HTR-8/SVneo (cell line): ENCODE data around the gene CERS5.

Experiments used
- DNase-seq: peaks from one replicate; pipeline ENCODE4 v3.0.0; 2011; ENCODE audit warnings: low spot score, mixed read lengths; ENCODE audit not compliant: insufficient read length
- FAIRE-seq: peaks from 2 replicates; lab custom pipeline; 2011; peaks lifted over from hg19 to GRCh38; lab: Jason Lieb, UNC

CERS5 gene

DNA sequence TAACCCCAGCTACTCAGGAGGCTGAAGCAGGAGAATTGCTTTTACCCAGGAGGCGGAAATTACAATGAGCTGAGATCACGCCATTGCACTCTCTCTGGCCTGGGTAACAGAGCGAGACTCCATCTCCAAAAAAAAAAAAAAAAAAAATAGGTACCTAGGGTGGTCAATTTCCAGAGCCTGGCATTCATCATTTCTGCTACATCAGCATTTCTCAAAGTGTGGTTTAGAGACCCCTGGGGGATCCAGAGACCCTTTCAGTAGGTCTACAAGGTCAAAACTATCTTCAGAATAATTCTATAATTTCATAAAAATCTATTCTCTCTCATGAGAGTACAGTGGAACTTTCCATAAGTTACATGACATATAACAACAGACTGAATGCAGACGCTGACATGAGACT is 19.9 kb downstream of the CERS5 start:
- DNase-seq (no peak), FAIRE-seq (no peak)

DNA sequence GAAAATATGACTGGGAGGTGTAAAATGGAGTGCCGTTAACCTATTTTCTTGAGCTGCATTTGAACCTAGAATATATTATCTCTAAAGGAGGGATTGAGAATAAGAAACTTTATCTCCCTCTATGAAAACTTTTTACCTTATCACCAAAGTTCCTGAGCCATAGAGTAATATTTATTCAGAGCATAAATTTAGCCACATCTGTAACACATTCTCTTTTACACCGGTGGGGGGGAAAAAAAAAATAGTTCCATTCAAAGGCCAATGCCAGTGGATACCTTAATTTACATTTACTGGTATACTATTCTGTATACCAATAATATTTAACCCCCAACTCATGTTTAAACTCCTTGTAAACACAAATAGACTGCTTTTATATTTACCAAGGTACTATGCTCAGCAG is 21.7 kb downstream of the CERS5 start:
- no peak for DNase-seq
- no peak for FAIRE-seq

DNA sequence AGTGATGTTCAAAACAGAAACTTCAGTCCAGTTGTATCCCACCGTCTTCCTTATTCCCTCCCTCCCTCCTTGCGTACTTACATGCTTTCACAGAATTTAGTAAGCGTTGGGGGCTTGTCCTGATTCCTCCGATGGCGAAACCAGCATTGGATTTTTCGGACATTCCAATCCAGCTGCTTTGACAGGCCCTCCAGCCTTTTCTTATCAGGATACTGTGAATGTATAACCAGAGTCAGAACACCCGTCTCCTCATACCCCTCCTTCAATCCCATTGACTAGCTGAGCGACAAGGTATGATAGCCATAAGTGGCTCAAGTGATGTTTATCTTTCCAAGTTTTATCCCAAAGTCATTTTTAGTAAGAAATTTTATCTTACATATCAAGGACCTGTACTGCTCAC is 24.2 kb downstream of the CERS5 start:
- DNase-seq (no peak), FAIRE-seq (no peak)

DNA sequence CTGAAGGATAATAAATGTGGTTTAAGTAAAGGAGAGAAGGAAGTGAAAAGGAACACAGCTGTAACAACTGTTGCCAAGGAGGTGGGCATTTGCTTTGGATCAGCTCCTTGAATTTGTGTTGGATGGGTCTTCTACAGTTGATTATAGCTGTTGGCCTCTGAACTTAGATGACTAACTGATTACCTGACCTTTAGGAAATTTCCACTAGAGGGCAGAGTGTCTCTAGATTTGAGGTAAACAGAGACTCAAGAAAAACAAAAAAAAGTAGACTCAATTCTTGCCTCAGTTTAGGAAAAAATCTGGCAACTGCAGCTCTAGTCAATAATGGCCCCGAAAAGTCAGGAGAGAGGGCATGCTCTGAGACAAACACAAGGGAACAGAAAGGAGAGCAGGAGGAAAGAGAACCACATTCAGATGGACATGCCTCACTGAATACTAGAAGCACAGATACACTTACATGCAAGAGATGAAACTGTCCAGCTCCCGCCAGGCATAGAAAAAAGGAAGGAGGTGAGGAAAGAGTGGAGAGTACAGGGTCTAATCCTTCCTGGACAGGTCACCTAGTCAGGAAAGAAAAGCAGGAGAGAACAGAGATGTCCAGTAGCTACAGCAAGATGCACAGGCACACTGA is 34.5 kb downstream of the CERS5 start:
- FAIRE-seq (no peak), DNase-seq (peak; percentile 25)

DNA sequence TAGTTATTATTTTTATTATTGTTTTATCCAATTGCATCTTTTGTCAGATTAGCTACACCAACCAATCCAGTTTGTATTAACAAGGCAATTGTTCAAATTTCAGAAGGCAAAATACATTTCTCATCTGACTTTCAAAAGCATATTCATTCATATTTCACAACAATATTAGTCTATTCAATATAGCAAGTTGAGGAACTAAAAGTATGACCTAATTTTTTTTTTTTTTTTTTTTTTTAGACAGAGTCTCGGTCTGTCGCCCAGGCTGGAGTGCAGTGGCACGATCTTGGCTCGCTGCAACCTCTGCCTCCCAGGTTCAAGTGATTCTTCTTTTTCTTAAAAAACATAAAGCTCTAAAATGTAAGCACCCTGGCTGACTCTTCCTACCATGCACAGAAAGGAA is 37.9 kb downstream of the CERS5 start:
- FAIRE-seq, result no peak
- no peak for DNase-seq

DNA sequence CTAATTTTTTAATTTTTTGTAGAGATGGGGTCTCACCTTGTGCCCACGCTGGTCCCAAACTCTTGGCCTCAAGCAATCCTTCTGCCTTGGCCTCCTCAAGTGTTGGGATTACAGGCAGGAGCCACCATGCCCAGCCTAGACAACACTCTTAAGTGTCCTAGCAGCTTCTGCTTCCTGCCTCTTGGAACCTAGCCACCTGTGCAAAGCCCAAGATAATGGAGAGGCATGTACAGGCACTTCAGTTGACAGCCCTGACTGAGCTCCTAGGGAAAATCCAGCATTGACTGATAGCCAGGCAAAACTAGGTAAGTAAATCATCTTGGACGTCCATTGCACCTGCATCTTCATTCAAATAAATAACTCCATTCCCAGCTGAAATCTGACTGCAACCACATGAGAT is 39.6 kb downstream of the CERS5 start:
- FAIRE-seq (no peak), DNase-seq (no peak)

DNA sequence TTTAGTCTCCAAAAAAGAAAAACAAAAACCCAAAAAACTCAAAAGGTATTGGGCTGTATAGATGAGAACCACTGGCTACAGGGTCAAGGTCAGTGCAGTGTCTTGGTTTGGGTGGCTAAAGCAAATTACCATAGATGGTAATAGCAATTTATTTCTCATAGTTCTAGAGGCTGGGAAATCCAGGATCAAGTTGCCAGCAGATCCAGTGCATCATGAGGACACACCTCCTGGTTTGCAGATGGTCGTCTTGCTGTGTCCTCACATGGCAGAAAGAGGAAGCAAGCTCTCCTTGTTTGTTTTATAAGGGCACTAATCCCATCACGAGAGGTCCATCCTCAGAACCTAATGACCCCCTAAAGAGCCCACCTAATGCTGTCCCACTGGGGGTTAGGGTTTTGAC is 44.0 kb downstream of the CERS5 start:
- DNase-seq (no peak), FAIRE-seq (no peak)

DNA sequence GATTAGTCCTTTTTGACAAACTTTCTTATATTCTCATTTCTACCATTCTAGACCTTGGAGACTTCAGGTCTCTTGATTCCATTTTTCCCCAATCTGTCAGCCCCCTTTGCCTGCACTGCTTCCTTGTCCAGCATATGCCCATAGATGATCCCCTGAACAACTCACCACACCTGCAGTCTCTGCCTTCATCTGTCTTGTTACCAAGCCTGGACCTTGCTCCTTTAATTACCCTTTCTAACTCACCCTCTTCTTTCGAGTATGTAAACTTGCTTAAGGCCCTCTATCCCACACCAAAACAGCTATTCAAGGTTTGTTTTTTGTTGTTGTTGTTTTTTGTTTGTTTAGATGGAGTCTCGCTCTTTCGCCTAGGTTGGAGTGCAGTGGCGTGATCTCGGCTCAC is 45.5 kb downstream of the CERS5 start:
- DNase-seq (no peak), FAIRE-seq (no peak)

DNA sequence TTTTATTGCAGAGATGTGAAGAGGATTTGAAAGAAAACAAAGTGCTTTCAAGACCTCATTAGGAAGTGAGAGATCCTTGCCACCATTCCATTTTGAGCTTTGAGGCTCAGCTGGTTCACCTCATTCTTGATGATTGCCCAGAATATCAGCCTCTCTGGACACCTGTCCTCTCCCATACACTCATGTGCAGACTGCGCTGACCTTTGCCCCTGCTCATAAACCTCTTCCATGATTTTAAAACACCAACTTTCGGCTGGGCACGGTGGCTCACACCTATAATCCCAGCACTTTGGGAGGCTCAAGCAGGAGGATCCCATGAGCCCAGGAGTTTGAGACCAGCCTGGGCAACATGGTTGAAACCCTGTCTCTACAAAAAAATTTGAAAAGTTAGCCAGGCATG is 46.2 kb downstream of the CERS5 start:
- DNase-seq, result no peak
- FAIRE-seq, result no peak

DNA sequence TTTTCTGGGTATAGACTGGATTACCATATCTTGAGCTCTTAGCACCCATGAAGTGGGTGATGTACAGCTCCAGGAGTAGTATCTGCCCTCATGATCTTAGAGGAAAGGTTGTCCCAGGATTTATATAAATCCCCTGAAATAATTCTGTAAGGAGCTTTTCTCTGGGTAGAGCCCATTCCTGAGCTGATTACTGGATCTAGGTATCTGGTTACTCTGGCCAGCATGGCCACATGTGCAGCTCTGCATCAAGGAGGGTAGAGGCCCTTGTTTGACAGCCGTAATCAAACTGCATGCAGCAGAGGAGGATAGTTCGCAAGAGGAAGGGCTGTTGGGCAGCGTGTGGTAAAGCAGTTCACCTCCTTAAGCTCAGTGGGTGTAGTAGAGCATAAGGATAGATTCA is 46.6 kb downstream of the CERS5 start:
- DNase-seq, result no peak
- FAIRE-seq, result no peak

DNA sequence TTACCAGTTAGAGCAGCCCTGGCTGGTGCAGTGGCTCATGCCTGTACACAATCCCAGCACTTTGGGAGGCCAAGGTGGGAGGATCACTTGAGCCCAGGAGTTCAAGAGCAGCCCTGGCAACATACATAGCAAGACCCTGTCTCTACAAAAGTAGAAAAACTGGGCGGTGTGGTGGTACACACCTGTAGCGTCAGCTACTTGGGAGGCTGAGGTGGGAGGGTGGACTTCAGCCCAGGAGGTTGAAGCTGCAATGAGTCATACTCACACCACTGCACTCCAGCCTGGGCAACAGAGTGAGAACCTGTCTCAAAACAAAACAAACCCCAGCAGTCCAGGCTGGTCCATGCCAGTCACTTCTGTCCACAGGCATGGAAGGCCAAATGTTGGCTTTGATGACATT is 47.8 kb downstream of the CERS5 start:
- FAIRE-seq, result no peak
- no peak for DNase-seq

DNA sequence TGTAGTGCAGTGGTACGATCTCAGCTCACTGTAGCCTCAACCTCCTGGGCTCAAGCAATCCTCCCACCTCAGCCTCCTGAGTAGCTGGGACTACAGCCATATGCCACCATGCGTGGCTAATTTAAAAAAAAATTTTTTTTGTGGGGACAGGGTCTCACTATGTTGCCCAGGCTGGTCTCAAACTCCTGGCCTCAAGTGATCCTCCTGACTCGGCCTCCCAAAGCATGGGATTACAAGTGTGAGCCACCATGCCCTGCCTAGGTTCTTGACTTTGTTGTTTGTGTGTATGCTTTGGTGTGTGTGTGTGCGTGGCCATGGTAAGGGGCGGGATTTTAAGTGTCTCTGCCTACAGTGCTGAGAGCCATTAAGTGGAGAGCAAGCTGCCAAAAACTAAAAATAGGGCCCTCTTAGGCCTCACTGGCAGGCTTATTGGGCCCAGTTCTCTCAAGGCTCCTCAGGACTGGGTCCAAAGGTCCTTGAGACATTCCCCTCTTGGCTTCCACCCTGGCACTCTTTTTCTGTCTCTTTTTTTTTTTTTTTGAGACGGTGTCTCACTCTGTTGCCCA is 50.0 kb downstream of the CERS5 start:
- FAIRE-seq, result no peak
- no peak for DNase-seq

DNA sequence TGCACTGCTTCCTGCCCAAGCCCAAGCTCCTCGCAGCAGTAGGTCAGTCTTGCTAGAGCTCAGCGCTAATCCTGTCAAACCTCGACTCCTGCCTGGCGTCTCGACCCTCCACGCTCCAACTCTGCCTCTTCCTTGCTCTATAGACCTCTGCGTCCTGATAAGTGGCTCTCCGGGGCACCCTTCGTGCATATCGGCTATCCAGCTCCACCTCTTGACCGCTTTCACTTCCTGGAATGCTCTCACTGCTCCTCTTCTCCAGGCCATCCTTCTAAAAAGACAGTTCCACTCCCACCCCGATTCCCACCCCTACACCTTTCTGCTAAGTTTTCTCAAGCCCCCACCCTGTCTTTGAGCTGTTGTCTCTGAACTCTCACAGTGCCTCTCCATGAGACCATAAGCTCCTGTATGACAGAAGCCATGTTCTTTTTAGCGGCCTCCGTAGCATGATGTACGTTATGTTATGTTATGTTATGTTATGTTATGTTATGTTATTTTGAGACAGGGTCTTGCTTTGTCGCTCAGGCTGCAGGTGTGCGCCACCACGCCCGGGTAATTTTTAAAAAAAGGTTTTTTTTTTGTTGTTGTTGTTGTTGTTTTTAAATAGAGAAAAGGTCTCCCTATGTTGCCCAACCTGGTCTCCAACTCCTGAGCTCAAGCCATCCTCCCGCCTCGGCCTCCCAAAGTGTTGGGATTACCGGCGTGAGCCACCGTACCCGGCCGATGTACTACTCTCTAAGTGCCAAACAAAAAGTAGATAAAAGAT is 54.5 kb downstream of the CERS5 start:
- FAIRE-seq (no peak), DNase-seq (peak; percentile 26)

DNA sequence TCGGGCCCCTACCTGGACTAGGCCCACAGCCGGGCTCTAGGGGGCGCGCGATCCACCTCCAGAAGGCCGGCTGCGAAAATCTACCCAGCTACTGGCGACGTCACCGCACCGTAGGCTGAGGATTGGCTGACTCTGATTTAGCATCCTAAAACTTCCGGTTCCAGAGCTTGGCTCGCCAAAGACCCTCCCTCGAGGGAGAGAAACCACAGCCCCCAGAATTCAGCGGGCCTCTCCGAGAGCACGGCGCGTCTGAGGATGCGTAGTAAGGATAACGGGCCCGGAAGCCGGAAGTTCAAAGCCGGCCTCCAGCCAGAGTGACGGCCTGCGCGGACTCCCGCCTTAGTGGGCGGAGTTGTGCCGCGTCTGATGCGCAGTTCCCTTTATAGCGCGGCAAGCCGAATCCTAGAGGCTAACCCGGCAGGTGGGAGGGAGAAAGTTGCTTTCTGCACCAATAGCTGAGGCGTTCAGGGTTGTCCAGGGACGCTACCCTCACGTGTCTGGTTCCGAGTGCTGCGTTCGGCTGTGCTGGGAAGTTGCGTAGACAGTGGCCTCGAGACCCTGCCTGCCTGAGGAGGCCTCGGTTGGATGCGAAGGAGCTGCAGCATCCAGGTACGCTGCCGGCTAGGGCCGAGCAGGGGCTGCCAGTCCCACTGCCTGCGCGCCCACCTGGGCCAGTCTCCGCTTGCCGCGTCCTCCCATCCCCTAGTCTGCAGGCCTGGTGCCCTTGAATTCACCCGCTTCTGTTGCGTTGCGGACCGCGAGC is 55.3 kb downstream of the CERS5 start, which contains the start of gene COX14:
Gene COX14, plus strand, starts transcription at position 544 of the 763 bp plus-strand sequence. CDS start 7,808 bp downstream, outside the sequence.
- peak; percentile 99 for DNase-seq
- peak; percentile 95 for FAIRE-seq

DNA sequence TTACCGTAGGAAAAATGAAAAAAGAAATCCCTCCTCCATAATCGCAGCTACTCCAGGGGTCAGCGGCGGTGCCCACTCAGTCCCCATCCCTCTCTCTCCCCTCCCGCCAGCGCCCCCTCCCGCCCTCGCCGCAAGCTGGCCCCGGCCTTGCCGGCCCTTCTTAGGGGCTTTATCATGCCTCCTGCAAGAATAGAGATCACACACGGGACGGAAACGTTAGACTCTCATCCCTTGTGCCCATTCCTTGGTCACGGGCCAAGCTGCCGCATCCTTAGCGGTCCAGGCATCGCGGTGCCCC is 55.8 kb downstream of the CERS5 start:
- no peak for DNase-seq
- no peak for FAIRE-seq

DNA sequence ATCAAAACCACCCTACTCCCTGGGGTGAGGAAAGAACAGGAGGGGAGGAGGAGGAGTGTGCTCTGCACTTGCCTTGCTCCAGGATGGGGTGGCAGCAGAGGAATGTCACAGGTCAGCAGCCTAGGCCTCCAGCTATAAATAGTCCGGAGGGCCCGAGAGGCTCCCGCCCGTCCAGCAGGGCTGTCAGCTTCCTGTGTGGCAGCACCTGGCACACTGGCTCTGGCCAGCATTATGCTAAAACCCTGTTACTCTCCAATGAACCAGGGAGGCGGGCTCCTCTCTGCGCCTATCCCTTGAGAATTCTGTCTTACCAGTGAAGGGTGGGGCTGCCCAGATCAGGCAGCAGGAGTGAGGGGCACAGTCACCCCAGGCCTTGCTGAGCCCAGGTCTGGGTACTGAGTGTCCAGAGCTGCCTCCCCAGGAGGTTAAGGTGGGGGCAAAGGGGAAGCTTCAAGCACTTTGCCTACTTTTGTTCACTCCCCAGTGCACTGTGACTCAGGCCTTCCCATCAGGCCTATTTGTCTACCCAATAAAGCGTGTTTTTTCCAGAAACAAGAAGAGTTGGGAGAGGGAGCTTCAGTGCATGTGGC is 56.3 kb downstream of the CERS5 start:
- DNase-seq, result peak; percentile 52
- FAIRE-seq, result peak; percentile 13

DNA sequence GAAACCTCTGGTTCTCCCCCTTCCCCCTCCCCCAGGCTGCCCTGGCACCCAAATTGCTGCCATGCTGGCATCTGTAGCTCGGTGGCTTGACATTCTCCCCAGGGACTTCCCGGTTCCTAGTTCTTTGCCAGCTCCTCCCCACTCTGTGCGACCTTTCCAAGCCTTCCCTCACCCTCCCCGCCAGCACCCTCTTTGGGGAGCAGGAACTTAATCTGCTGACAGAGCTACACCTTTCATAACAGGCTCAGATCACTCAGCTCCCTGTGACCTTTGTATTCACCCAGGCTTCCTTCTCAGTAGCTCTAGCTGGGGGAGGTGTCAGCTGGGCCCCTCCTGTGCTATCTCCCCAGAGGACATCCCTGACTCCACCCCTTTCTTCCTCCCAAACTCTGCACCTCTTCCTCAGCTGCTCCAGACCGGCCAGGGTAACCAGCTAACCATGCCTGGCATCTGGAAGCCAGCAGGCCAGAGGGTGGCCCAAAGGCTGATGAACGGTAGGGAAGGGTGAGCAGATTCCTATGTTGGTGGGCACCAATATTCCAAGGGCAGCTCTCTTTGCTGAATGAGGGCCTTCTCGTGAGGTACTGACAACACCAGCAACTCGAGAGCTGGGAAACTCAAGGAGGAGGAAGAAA is 56.9 kb downstream of the CERS5 start:
- DNase-seq, result no peak
- FAIRE-seq, result no peak

DNA sequence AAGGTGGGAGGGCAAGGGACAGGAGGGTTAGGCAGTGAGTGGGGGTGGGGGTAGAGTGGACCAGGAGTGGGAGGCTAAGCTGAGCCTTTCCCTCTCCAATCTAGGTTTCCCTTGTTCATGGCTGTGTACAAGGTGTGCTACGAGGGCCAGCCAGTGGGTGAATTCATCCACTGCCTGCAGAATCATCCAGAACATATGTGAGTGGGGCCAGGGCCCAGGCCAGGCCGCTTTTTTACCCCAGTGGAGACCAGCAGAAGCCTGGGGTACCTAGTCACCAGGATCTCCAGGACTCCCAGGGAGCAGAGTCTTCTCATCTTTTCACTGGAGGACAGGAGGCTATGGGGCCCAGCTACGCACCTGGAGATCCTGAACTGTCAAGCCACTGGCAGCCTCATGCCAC is 57.9 kb downstream of the CERS5 start:
- no peak for DNase-seq
- FAIRE-seq, result no peak

DNA sequence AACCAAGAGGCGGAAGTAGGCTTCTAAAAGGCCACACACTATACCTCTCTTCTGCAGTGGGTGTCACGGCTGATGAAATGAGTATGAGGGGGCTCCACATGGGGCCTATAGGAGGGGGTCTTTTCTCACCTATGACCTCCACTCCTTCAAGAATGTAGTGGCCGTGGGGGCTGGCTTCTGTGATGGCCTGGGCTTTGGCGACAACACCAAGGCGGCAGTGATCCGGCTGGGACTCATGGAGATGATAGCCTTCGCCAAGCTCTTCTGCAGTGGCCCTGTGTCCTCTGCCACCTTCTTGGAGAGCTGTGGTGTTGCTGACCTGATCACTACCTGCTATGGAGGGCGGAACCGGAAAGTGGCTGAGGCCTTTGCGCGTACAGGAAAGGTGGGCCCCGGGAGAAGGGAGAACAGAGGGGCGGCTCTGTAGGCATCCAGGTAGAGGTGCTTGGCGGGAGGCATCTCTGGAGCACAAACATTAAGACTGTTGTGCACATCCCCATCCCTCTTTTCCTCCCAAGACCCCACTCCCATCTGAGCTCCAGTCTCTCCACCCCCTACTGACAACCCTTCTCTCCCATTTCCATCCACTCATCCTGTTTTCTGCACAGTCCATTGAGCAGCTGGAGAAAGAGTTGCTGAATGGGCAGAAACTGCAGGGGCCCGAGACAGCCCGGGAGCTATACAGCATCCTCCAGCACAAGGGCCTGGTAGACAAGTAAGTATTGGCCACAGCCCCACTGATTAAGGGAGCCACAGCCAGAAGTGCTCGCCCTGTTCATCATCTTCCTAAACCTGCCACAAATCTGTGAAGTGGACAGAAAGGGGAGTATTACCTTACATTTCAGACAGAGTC is 59.5 kb downstream of the CERS5 start:
- DNase-seq (no peak), FAIRE-seq (no peak)
